HEK293 (cell line): ENCODE measurements around the gene KIF20A.

Source experiments
- HOXA7 ChIP-seq: sonication (generic); formaldehyde crosslinking; IDR thresholded peaks from 2 replicates; pipeline ENCODE4 v1.8.1; 2022; ENCODE audit warnings: missing genetic modification reagents, borderline replicate concordance
- IKZF3 ChIP-seq: fragments of 450-650 bp; IDR thresholded peaks from 2 replicates; pipeline ENCODE4 v1.5.0; 2018; ENCODE audit warnings: missing biosample characterization, mild to moderate bottlenecking, missing genetic modification characterization, moderate library complexity
- SALL2 ChIP-seq: fragments of 450-650 bp; formaldehyde crosslinking; IDR thresholded peaks from 2 replicates; pipeline ENCODE4 v1.5.0; 2017; ENCODE audit warnings: missing biosample characterization, mild to moderate bottlenecking, missing genetic modification characterization, borderline replicate concordance
- SP3 ChIP-seq: fragments of 450-650 bp; formaldehyde crosslinking; IDR thresholded peaks from 2 replicates; pipeline ENCODE4 v1.5.1; 2016; ENCODE audit warnings: missing biosample characterization, missing genetic modification characterization
- TCF7L2 ChIP-seq: IDR thresholded peaks from 2 replicates; pipeline ENCODE4 v1.6.1; 2011; ENCODE audit warnings: low read depth, mild to moderate bottlenecking, inconsistent platforms, low read length, moderate library complexity, borderline replicate concordance
- ZBTB1 ChIP-seq: fragments of 450-650 bp; formaldehyde crosslinking; IDR thresholded peaks from 2 replicates; pipeline ENCODE4 v1.5.1; 2016; ENCODE audit warnings: missing biosample characterization, missing genetic modification characterization
- ZFHX2 ChIP-seq: fragments of 450-650 bp; formaldehyde crosslinking; conservative IDR thresholded peaks from 2 replicates; pipeline ENCODE4 v1.5.1; 2016; ENCODE audit warnings: missing biosample characterization, missing genetic modification characterization
- ZNF169 ChIP-seq: fragments of 450-650 bp; formaldehyde crosslinking; IDR thresholded peaks from 2 replicates; pipeline ENCODE4 v1.5.1; 2016; ENCODE audit warnings: missing biosample characterization, missing genetic modification characterization
- ZNF19 ChIP-seq: fragments of 450-650 bp; formaldehyde crosslinking; IDR thresholded peaks from 2 replicates; pipeline ENCODE4; 2016; ENCODE audit warnings: missing biosample characterization, missing genetic modification characterization, low read depth
- ZNF302 ChIP-seq: fragments of 450-650 bp; formaldehyde crosslinking; IDR thresholded peaks from 2 replicates; pipeline ENCODE4 v1.5.1; 2016; ENCODE audit warnings: missing biosample characterization, missing genetic modification characterization, low read depth
- ZNF37A ChIP-seq: fragments of 450-650 bp; IDR thresholded peaks from 2 replicates; pipeline ENCODE4 v1.5.1; 2018; ENCODE audit warnings: missing biosample characterization, missing genetic modification characterization
- ZNF423 ChIP-seq: fragments of 450-650 bp; formaldehyde crosslinking; IDR thresholded peaks from 2 replicates; pipeline ENCODE4 v1.5.1; 2016; ENCODE audit warnings: missing biosample characterization, missing genetic modification characterization
- ZNF433 ChIP-seq: fragments of 450-650 bp; formaldehyde crosslinking; IDR thresholded peaks from 2 replicates; pipeline ENCODE4 v1.5.1; 2016; ENCODE audit warnings: missing biosample characterization, missing genetic modification characterization, low read depth
- ZNF561 ChIP-seq: fragments of 450-650 bp; IDR thresholded peaks from 2 replicates; pipeline ENCODE4 v1.5.1; 2018; ENCODE audit warnings: missing biosample characterization, missing genetic modification characterization, borderline replicate concordance
- ZSCAN30 ChIP-seq: fragments of 450-650 bp; IDR thresholded peaks from 2 replicates; pipeline ENCODE4 v1.5.1; 2018; ENCODE audit warnings: missing biosample characterization, mild to moderate bottlenecking, missing genetic modification characterization, moderate library complexity
- TF ChIP-seq, protein P1 (sequence below): fragments of 450-650 bp; formaldehyde crosslinking; IDR thresholded peaks from 2 replicates; pipeline ENCODE4 v1.5.1; 2016; ENCODE audit warnings: missing biosample characterization, missing genetic modification characterization
- TF ChIP-seq, protein P2 (sequence below): fragments of 450-650 bp; formaldehyde crosslinking; IDR thresholded peaks from 2 replicates; pipeline ENCODE4 v1.5.1; 2017; ENCODE audit warnings: missing biosample characterization, missing genetic modification characterization
- TF ChIP-seq, protein P3 (sequence below): fragments of 450-650 bp; IDR thresholded peaks from 2 replicates; pipeline ENCODE4 v1.5.1; 2018; ENCODE audit warnings: missing biosample characterization, mild to moderate bottlenecking, missing genetic modification characterization
- TF ChIP-seq, protein P4 (sequence below): fragments of 450-650 bp; formaldehyde crosslinking; IDR thresholded peaks from 2 replicates; pipeline ENCODE4 v1.5.1; 2016; ENCODE audit warnings: missing biosample characterization, missing genetic modification characterization
- TF ChIP-seq, protein P5 (sequence below): fragments of 450-650 bp; formaldehyde crosslinking; IDR thresholded peaks from 2 replicates; pipeline ENCODE4 v1.5.1; 2016; ENCODE audit warnings: missing biosample characterization, missing genetic modification characterization
- TF ChIP-seq, protein P6 (sequence below): fragments of 450-650 bp; formaldehyde crosslinking; IDR thresholded peaks from 2 replicates; pipeline ENCODE4 v1.5.1; 2016; ENCODE audit warnings: missing biosample characterization, missing genetic modification characterization
- TF ChIP-seq, protein P7 (sequence below): fragments of 450-650 bp; formaldehyde crosslinking; IDR thresholded peaks from 2 replicates; pipeline ENCODE4 v1.5.1; 2016; ENCODE audit warnings: missing biosample characterization, missing genetic modification characterization

The KIF20A gene

DNA sequence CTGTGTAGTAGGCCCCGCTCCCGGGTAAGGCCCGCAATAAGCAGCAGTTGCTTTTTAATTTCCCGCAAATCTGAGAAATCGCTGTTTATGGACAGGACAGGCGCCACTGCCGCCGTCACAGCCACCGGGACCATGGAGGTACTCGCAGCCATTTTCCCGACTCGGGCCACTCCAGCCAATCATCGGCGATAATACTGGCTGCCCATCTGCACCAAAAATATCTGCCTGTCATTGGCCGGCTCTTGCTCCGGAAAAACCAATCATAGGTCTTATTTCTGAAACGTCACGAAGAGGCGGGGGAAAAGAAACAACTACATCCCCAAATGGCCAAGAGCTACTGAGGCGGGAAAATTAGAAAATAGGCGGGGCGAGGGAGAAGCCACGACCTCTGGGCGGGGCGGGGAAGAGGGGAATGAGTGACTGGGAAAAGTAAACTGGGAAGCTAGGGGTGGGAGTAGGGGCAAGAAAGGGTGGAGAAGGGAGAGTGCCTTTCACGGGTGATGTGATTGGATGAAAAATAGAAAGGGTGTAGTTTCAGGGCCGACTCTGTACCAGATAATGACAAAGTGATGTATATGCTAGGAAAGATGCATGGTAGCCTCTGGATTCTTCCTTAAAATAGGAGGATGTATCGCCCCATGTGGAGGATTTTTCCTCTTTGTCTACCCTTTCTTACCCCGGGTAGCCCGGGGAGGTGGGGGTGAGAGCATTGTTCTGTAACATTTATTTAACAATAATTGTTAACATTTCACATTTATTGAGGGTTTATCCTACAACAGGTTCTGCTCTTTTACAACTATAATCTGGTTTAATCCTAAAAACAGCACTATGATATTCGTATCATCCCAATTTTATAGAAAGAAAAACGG is 34.5 kb downstream of the KIF20A start, which contains the start of gene CDC23 (continued):
- TF ChIP-seq, protein P1, sequence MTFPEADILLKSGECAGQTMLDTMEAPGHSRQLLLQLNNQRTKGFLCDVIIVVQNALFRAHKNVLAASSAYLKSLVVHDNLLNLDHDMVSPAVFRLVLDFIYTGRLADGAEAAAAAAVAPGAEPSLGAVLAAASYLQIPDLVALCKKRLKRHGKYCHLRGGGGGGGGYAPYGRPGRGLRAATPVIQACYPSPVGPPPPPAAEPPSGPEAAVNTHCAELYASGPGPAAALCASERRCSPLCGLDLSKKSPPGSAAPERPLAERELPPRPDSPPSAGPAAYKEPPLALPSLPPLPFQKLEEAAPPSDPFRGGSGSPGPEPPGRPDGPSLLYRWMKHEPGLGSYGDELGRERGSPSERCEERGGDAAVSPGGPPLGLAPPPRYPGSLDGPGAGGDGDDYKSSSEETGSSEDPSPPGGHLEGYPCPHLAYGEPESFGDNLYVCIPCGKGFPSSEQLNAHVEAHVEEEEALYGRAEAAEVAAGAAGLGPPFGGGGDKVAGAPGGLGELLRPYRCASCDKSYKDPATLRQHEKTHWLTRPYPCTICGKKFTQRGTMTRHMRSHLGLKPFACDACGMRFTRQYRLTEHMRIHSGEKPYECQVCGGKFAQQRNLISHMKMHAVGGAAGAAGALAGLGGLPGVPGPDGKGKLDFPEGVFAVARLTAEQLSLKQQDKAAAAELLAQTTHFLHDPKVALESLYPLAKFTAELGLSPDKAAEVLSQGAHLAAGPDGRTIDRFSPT (tag by site-specific recombination), result no peak
- TF ChIP-seq, protein P2, sequence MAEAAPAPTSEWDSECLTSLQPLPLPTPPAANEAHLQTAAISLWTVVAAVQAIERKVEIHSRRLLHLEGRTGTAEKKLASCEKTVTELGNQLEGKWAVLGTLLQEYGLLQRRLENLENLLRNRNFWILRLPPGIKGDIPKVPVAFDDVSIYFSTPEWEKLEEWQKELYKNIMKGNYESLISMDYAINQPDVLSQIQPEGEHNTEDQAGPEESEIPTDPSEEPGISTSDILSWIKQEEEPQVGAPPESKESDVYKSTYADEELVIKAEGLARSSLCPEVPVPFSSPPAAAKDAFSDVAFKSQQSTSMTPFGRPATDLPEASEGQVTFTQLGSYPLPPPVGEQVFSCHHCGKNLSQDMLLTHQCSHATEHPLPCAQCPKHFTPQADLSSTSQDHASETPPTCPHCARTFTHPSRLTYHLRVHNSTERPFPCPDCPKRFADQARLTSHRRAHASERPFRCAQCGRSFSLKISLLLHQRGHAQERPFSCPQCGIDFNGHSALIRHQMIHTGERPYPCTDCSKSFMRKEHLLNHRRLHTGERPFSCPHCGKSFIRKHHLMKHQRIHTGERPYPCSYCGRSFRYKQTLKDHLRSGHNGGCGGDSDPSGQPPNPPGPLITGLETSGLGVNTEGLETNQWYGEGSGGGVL (tag by site-specific recombination), result peak; percentile 54
- TF ChIP-seq ZFHX2 (tag by site-specific recombination), result peak; percentile 50
- no peak for TF ChIP-seq ZNF433 (tag by site-specific recombination)
- TF ChIP-seq, protein P3, sequence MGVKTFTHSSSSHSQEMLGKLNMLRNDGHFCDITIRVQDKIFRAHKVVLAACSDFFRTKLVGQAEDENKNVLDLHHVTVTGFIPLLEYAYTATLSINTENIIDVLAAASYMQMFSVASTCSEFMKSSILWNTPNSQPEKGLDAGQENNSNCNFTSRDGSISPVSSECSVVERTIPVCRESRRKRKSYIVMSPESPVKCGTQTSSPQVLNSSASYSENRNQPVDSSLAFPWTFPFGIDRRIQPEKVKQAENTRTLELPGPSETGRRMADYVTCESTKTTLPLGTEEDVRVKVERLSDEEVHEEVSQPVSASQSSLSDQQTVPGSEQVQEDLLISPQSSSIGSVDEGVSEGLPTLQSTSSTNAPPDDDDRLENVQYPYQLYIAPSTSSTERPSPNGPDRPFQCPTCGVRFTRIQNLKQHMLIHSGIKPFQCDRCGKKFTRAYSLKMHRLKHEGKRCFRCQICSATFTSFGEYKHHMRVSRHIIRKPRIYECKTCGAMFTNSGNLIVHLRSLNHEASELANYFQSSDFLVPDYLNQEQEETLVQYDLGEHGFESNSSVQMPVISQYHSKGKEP (tag by site-specific recombination), result no peak
- no peak for TF ChIP-seq ZNF37A (tag by site-specific recombination)
- no peak for TF ChIP-seq ZNF19 (tag by site-specific recombination)
- TF ChIP-seq, protein P4, sequence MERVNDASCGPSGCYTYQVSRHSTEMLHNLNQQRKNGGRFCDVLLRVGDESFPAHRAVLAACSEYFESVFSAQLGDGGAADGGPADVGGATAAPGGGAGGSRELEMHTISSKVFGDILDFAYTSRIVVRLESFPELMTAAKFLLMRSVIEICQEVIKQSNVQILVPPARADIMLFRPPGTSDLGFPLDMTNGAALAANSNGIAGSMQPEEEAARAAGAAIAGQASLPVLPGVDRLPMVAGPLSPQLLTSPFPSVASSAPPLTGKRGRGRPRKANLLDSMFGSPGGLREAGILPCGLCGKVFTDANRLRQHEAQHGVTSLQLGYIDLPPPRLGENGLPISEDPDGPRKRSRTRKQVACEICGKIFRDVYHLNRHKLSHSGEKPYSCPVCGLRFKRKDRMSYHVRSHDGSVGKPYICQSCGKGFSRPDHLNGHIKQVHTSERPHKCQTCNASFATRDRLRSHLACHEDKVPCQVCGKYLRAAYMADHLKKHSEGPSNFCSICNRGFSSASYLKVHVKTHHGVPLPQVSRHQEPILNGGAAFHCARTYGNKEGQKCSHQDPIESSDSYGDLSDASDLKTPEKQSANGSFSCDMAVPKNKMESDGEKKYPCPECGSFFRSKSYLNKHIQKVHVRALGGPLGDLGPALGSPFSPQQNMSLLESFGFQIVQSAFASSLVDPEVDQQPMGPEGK (tag by site-specific recombination), result peak; percentile 92
- TF ChIP-seq ZNF302, result no peak
- TF ChIP-seq IKZF3, result peak; percentile 100
- TF ChIP-seq, protein P5, sequence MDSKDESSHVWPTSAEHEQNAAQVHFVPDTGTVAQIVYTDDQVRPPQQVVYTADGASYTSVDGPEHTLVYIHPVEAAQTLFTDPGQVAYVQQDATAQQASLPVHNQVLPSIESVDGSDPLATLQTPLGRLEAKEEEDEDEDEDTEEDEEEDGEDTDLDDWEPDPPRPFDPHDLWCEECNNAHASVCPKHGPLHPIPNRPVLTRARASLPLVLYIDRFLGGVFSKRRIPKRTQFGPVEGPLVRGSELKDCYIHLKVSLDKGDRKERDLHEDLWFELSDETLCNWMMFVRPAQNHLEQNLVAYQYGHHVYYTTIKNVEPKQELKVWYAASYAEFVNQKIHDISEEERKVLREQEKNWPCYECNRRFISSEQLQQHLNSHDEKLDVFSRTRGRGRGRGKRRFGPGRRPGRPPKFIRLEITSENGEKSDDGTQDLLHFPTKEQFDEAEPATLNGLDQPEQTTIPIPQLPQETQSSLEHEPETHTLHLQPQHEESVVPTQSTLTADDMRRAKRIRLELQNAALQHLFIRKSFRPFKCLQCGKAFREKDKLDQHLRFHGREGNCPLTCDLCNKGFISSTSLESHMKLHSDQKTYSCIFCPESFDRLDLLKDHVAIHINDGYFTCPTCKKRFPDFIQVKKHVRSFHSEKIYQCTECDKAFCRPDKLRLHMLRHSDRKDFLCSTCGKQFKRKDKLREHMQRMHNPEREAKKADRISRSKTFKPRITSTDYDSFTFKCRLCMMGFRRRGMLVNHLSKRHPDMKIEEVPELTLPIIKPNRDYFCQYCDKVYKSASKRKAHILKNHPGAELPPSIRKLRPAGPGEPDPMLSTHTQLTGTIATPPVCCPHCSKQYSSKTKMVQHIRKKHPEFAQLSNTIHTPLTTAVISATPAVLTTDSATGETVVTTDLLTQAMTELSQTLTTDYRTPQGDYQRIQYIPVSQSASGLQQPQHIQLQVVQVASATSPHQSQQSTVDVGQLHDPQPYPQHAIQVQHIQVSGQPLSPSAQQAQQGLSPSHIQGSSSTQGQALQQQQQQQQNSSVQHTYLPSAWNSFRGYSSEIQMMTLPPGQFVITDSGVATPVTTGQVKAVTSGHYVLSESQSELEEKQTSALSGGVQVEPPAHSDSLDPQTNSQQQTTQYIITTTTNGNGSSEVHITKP (tag by site-specific recombination), result peak; percentile 99
- no peak; the same call in none of the 2 replicates for TF ChIP-seq ZNF561 (tag by site-specific recombination)
- TF ChIP-seq SALL2 (tag by site-specific recombination), result no peak
- TF ChIP-seq, protein P6, sequence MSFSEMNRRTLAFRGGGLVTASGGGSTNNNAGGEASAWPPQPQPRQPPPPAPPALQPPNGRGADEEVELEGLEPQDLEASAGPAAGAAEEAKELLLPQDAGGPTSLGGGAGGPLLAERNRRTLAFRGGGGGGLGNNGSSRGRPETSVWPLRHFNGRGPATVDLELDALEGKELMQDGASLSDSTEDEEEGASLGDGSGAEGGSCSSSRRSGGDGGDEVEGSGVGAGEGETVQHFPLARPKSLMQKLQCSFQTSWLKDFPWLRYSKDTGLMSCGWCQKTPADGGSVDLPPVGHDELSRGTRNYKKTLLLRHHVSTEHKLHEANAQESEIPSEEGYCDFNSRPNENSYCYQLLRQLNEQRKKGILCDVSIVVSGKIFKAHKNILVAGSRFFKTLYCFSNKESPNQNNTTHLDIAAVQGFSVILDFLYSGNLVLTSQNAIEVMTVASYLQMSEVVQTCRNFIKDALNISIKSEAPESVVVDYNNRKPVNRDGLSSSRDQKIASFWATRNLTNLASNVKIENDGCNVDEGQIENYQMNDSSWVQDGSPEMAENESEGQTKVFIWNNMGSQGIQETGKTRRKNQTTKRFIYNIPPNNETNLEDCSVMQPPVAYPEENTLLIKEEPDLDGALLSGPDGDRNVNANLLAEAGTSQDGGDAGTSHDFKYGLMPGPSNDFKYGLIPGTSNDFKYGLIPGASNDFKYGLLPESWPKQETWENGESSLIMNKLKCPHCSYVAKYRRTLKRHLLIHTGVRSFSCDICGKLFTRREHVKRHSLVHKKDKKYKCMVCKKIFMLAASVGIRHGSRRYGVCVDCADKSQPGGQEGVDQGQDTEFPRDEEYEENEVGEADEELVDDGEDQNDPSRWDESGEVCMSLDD, result no peak
- TF ChIP-seq ZNF169 (tag by site-specific recombination), result no peak
- TF ChIP-seq SP3 (tag by site-specific recombination), result peak; percentile 97
- TF ChIP-seq ZBTB1 (tag by site-specific recombination), result no peak
- TF ChIP-seq HOXA7 (CRISPR knock-in tag), result no peak
- 0 out of 2 replicates have a peak, but pooled peaks have one; percentile 47 for TF ChIP-seq ZSCAN30 (tag by site-specific recombination)
- TF ChIP-seq TCF7L2, result no peak
- TF ChIP-seq, protein P7, sequence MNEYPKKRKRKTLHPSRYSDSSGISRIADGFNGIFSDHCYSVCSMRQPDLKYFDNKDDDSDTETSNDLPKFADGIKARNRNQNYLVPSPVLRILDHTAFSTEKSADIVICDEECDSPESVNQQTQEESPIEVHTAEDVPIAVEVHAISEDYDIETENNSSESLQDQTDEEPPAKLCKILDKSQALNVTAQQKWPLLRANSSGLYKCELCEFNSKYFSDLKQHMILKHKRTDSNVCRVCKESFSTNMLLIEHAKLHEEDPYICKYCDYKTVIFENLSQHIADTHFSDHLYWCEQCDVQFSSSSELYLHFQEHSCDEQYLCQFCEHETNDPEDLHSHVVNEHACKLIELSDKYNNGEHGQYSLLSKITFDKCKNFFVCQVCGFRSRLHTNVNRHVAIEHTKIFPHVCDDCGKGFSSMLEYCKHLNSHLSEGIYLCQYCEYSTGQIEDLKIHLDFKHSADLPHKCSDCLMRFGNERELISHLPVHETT (tag by site-specific recombination), result no peak
- TF ChIP-seq ZNF423, result no peak
